Left ventricle myocardium inferior (tissue), 1 donor: ENCODE results near the gene GATAD2B. TPM values are rescaled to one million over a fixed set of nuclear protein-coding genes. Genes with fewer than 3 reads are reported as not detected.
A peak's percentile ranks its signal among the peaks of the same experiment; 100 is the strongest.

ENCODE experiments used
- DNase-seq: peaks from one replicate; pipeline ENCODE4 v3.0.0-alpha.2; 2020
- H3K27ac ChIP-seq: fragments of 200-600 bp; replicated peaks from 2 replicates; pipeline ENCODE4 v1.8.0; 2021
- H3K27me3 ChIP-seq: fragments of 200-600 bp; 2 replicates; pipeline ENCODE4 v1.8.0; 2021; ENCODE audit warnings: low read depth
- H3K36me3 ChIP-seq: fragments of 200-600 bp; 2 replicates; pipeline ENCODE4 v1.8.0; 2021
- H3K4me1 ChIP-seq: fragments of 200-600 bp; 2 replicates; pipeline ENCODE4 v1.8.0; 2021
- H3K4me3 ChIP-seq: fragments of 200-600 bp; 2 replicates; pipeline ENCODE4 v1.8.0; 2021; ENCODE audit warnings: mild to moderate bottlenecking, moderate library complexity
- H3K9me3 ChIP-seq: fragments of 200-600 bp; replicated peaks from 2 replicates; pipeline ENCODE4 v1.8.0; 2021
- CTCF ChIP-seq: fragments of 200-600 bp; IDR thresholded peaks from 2 replicates; pipeline ENCODE4 v1.8.0; 2021; ENCODE audit warnings: antibody characterized with exemption, mild to moderate bottlenecking, borderline replicate concordance
- intact Hi-C: fragments of 100-400 bp; cut with micrococcal nuclease; formaldehyde crosslinking; loops from one replicate; pipeline ENCODE4 v1.11.0; 2022
- total RNA-seq: library from RNA; stranded (reverse); fragmentation: NEBNext Ultra II Directional; extraction: Animal tissue kit (Norgen Biotek cat#: 25700); gene quantifications from one replicate; pipeline ENCODE4 v1.2.1, GENCODE V29; 2021
- donor health status: DM: no; HTN: yes; CAD: no; lungs with severe emphysema.

The GATAD2B gene
- total RNA-seq, 1 donor from 2014 or later, result 35.4 TPM

GRCh38 chr1:153961421-153961820, 38.6 kb upstream of the GATAD2B start:
- H3K27me3 ChIP-seq, result no peaks in the 10 kb centered on the region
- DNase-seq, result no peak
- peaks cover 16% of the 10 kb centered on the region for H3K36me3 ChIP-seq
- H3K27ac ChIP-seq, result peak overlapping the region; percentile 98
- peak overlapping the region; percentile 80 for H3K4me3 ChIP-seq
- H3K9me3 ChIP-seq, result no peaks in the 10 kb centered on the region
- TF ChIP-seq CTCF, result no peak
- H3K4me1 ChIP-seq, result peaks cover 87% of the 10 kb centered on the region
- intact Hi-C loops, result no loop called here

GRCh38 chr1:153960206-153960605, 37.4 kb upstream of the GATAD2B start:
- peak overlapping the region; percentile 98 for H3K27ac ChIP-seq
- TF ChIP-seq CTCF, result no peak
- intact Hi-C loops, result no loop called here

GRCh38 chr1:153959454-153959853, 36.7 kb upstream of the GATAD2B start:
- Histone ChIP-seq H3K27me3 (no peaks in the 10 kb centered on the region), H3K4me1 (peaks cover 93% of the 10 kb centered on the region), H3K9me3 (no peaks in the 10 kb centered on the region), H3K36me3 (peaks cover 17% of the 10 kb centered on the region), H3K4me3 (peak overlapping the region; percentile 98), H3K27ac (peak overlapping the region; percentile 98)
- DNase-seq, result no peak
- intact Hi-C loops, result no loop called here
- TF ChIP-seq CTCF, result no peak

More at GRCh38 chr1:153960206-153960605, 37.4 kb upstream of the GATAD2B start:
- Histone ChIP-seq H3K36me3 (peaks cover 16% of the 10 kb centered on the region), H3K4me1 (peaks cover 91% of the 10 kb centered on the region), H3K27me3 (no peaks in the 10 kb centered on the region), H3K9me3 (no peaks in the 10 kb centered on the region), H3K4me3 (no peak overlapping the region)
- DNase-seq, result no peak

GRCh38 chr1:153958961-153959260, 36.1 kb upstream of the GATAD2B start:
- no peak for DNase-seq
- TF ChIP-seq CTCF, result no peak
- H3K4me3 ChIP-seq, result peak overlapping the region; percentile 98
- H3K9me3 ChIP-seq, result no peaks in the 10 kb centered on the region
- H3K4me1 ChIP-seq, result peaks cover 93% of the 10 kb centered on the region
- peaks cover 23% of the 10 kb centered on the region for H3K36me3 ChIP-seq
- intact Hi-C loops, result no loop called here
- no peaks in the 10 kb centered on the region for H3K27me3 ChIP-seq
- peak overlapping the region; percentile 98 for H3K27ac ChIP-seq

GRCh38 chr1:153958111-153958960, 35.6 kb upstream of the GATAD2B start, which contains the start of gene CRTC2:
TSS of gene CRTC2 (minus strand) at chr1:153958612. CDS start at chr1:153958497, 115 bp downstream.
- H3K27me3 ChIP-seq, result no peaks in the 10 kb centered on the region
- intact Hi-C loops, result no loop called here
- peaks cover 91% of the 10 kb centered on the region for H3K4me1 ChIP-seq
- peak; percentile 99 for DNase-seq
- peak within 1 kb of the TSS; percentile 98 for H3K4me3 ChIP-seq
- no peak for TF ChIP-seq CTCF
- H3K27ac ChIP-seq, result peak within 1 kb of the TSS; percentile 98
- no peaks in the 10 kb centered on the region for H3K9me3 ChIP-seq
- H3K36me3 ChIP-seq, result peaks cover 28% of the 10 kb centered on the region
